HCT116 (cell line): ENCODE data around the gene DOK1. TPM values are rescaled to one million over a fixed set of nuclear protein-coding genes. Genes with fewer than 3 reads are reported as not detected.

Experiments used
- ATAC-seq: fragments of 200-7000 bp; cut with Tn5 transposase; 2 replicates; pipeline ENCODE4 v1.9.1; 2020; ENCODE audit warnings: mild to moderate bottlenecking, moderate library complexity
- BruUV-seq: library from RNA; stranded (reverse); fragments of 400-500 nt; replicated peaks from 2 replicates; lab custom pipeline; 2021; lab: Mats Ljungman, UMichigan
- CTCF ChIA-PET: fragments of 300-600 bp; sonication (Branson Sonifier 250); formaldehyde crosslinking; loops from one replicate; lab custom pipeline; 2021; ENCODE audit warnings: antibody characterized with exemption; lab: Charles Lee
- POLR2A ChIA-PET: fragments of 300-600, 350-600 bp; sonication (Branson Sonifier 250); formaldehyde crosslinking; loops from one replicate; lab custom pipeline; 2021; ENCODE audit warnings: antibody characterized with exemption; lab: Charles Lee
- RAD21 ChIA-PET, 2 experiments: fragments of 300-600 bp; sonication (Branson Sonifier 250); formaldehyde crosslinking; loops; one replicate each; lab custom pipeline; 2023; ENCODE audit warnings: low total read pairs in 2 of 2; ENCODE audit not compliant: uncharacterized antibody in 2 of 2, unreplicated experiment in 2 of 2, low non-redundant PET in 1 of 2; lab: Charles Lee
- DNase-seq: peaks from one replicate; pipeline ENCODE4 v3.0.0-alpha.2; 2010; ENCODE audit warnings: low read depth, low spot score
- H2AFZ ChIP-seq: fragments of 200-600 bp; shearing (Covaris generic), sonication (generic); 2 replicates; pipeline ENCODE4 v1.6.1; 2017; ENCODE audit warnings: low read depth, mixed run types, mixed read lengths, antibody characterized with exemption, low read length; ENCODE audit not compliant: poor library complexity, severe bottlenecking
- H3K27ac ChIP-seq: 2 replicates; pipeline ENCODE4 v1.5.1; 2012; ENCODE audit warnings: low read depth, low read length
- H3K27me3 ChIP-seq: fragments of 200-600 bp; sonication (generic); 2 replicates; pipeline ENCODE4 v1.6.1; 2016; ENCODE audit warnings: mixed run types, low read length, mixed read lengths; ENCODE audit not compliant: insufficient read depth
- H3K36me3 ChIP-seq, 2 experiments: fragments of 200-500 bp in 1 of 2; fragments of 200-600 bp in 1 of 2; sonication (Bioruptor generic) in 1 of 2; sonication (generic) in 1 of 2; 2 replicates each; pipeline versions ENCODE4 v1.5.1 to v1.6.1; 2014 to 2016; ENCODE audit warnings: low read length in 2 of 2, inconsistent platforms in 1 of 2, mixed read lengths in 1 of 2, mixed run types in 1 of 2; ENCODE audit not compliant: insufficient read depth in 2 of 2, control insufficient read depth in 1 of 2
- H3K4me1 ChIP-seq, 2 experiments: fragments of 200-600 bp in 1 of 2; sonication (generic) in 1 of 2; 2 replicates each; pipeline versions ENCODE4 v1.5.1 to v1.6.1; 2012 to 2017; ENCODE audit warnings: low read length in 2 of 2, inconsistent platforms in 1 of 2, mild to moderate bottlenecking in 1 of 2, mixed read lengths in 1 of 2, mixed run types in 1 of 2, moderate library complexity in 1 of 2; ENCODE audit not compliant: insufficient read depth in 2 of 2, control insufficient read depth in 1 of 2
- H3K4me2 ChIP-seq: fragments of 200-600 bp; sonication (generic); 2 replicates; pipeline ENCODE4 v1.6.1; 2017; ENCODE audit warnings: mixed run types, low read length, mixed read lengths
- H3K4me3 ChIP-seq, 2 experiments: fragments of 200-600 bp in 1 of 2; sonication (generic) in 1 of 2; replicated peaks in 1 of 2; 2 replicates each; pipeline ENCODE4 v1.5.1; 2011 to 2016; ENCODE audit warnings: low read length in 2 of 2, control low read depth in 1 of 2, low read depth in 1 of 2, mild to moderate bottlenecking in 1 of 2, mixed read lengths in 1 of 2, mixed run types in 1 of 2
- H3K79me2 ChIP-seq: fragments of 200-600 bp; sonication (generic); 2 replicates; pipeline ENCODE4 v1.6.1; 2017; ENCODE audit warnings: mild to moderate bottlenecking, mixed run types, low read length, moderate library complexity, mixed read lengths; ENCODE audit not compliant: insufficient read depth
- H3K9ac ChIP-seq: fragments of 200-600 bp; sonication (generic); 2 replicates; pipeline ENCODE4 v1.6.1; 2016; ENCODE audit warnings: low read length, mixed read lengths
- H3K9me2 ChIP-seq: fragments of 200-600 bp; sonication (generic), shearing (Covaris generic); 2 replicates; pipeline ENCODE4 v1.6.1; 2017; ENCODE audit warnings: mixed run types, mild to moderate bottlenecking, moderate library complexity; ENCODE audit not compliant: insufficient read depth
- H3K9me3 ChIP-seq, 2 experiments: fragments of 200-500 bp in 1 of 2; fragments of 200-600 bp in 1 of 2; sonication (Bioruptor generic) in 1 of 2; sonication (generic) in 1 of 2; 2 replicates each; pipeline ENCODE4 v1.6.1; 2014 to 2017; ENCODE audit warnings: low read length in 2 of 2, mixed read lengths in 2 of 2, inconsistent platforms in 1 of 2, low read depth in 1 of 2, mild to moderate bottlenecking in 1 of 2, mixed run types in 1 of 2, moderate library complexity in 1 of 2; ENCODE audit not compliant: control insufficient read depth in 1 of 2, insufficient read depth in 1 of 2
- H4K20me1 ChIP-seq: fragments of 200-600 bp; sonication (generic), shearing (Covaris generic); 2 replicates; pipeline ENCODE4 v1.6.1; 2017; ENCODE audit warnings: mixed run types, mild to moderate bottlenecking, moderate library complexity; ENCODE audit not compliant: insufficient read depth
- EGR1 ChIP-seq: IDR thresholded peaks from 2 replicates; pipeline ENCODE4 v1.6.1; 2012; ENCODE audit warnings: low read depth
- EZH2 ChIP-seq: fragments of 200-600 bp; sonication (generic); IDR thresholded peaks from 2 replicates; pipeline ENCODE4 v1.6.1; 2017; ENCODE audit warnings: antibody characterized with exemption, mixed run types
- EZH2phosphoT487 ChIP-seq: fragments of 200-600 bp; IDR thresholded peaks from 2 replicates; pipeline ENCODE4 v1.6.1; 2018; ENCODE audit warnings: antibody characterized with exemption, borderline replicate concordance
- JUND ChIP-seq: IDR thresholded peaks from 2 replicates; pipeline ENCODE4 v1.6.1; 2012
- POLR2A ChIP-seq: IDR thresholded peaks from 2 replicates; pipeline ENCODE4 v1.7.0; 2011; ENCODE audit warnings: borderline replicate concordance; ENCODE audit not compliant: insufficient read depth, insufficient read length; ENCODE audit errors: extremely low read depth
- REST ChIP-seq: IDR thresholded peaks from 2 replicates; pipeline ENCODE4 v1.6.1; 2012; ENCODE audit warnings: low read depth
- TCF7L2 ChIP-seq: IDR thresholded peaks from 2 replicates; pipeline ENCODE4 v1.7.0; 2011; ENCODE audit warnings: borderline replicate concordance, inconsistent platforms; ENCODE audit not compliant: insufficient read depth, insufficient read length; ENCODE audit errors: extremely low read depth
- intact Hi-C: fragments of 100-400 bp; cut with micrococcal nuclease; formaldehyde crosslinking; loops from 2 replicates; pipeline ENCODE4 v1.10.0; 2022
- total RNA-seq: library from RNA; stranded (reverse); gene quantifications from one replicate; pipeline ENCODE4 v1.2.1, GENCODE V29; 2021; ENCODE audit not compliant: unreplicated experiment

Gene DOK1
- total RNA-seq, 1 experiment from 2014 or later = 18.8 TPM

GRCh38 chr2:74569686-74570085, 15.2 kb downstream of the DOK1 start:
- no peaks in the 10 kb centered on the region for H3K27me3 ChIP-seq
- ATAC-seq (no peak), DNase-seq (no peak)
- BruUV-seq = no TSS peak
- no peak overlapping the region for H3K27ac ChIP-seq
- TF ChIP-seq TCF7L2 = no peak
- TF ChIP-seq POLR2A = no peak
- TF ChIP-seq EZH2phosphoT487 = no peak
- no peak for TF ChIP-seq EGR1
- no peak for TF ChIP-seq REST
- no peak for TF ChIP-seq JUND
- TF ChIP-seq EZH2 = no peak
- no peaks in the 10 kb centered on the region for H3K9me3 ChIP-seq
- H3K9ac ChIP-seq = no peak overlapping the region
- H2AFZ ChIP-seq = no peak overlapping the region
- ChIA-PET RAD21 (no interaction called here), POLR2A (no interaction called here), CTCF (no interaction called here)
- H3K9me2 ChIP-seq = no peaks in the 10 kb centered on the region
- H4K20me1 ChIP-seq = no peaks in the 10 kb centered on the region
- intact Hi-C loops = no loop called here
- peaks cover 0 to 3% of the 10 kb centered on the region in 2 experiments; a peak in 1 of 4 replicates for H3K4me1 ChIP-seq
- H3K4me3 ChIP-seq = no peak overlapping the region
- no peaks in the 10 kb centered on the region for H3K79me2 ChIP-seq
- H3K4me2 ChIP-seq = no peak overlapping the region
- no peaks in the 10 kb centered on the region; a peak in 1 of 4 replicates for H3K36me3 ChIP-seq
